WI38 (cell line): ENCODE results near the gene ADGRA1.
"Not testable (repeated sequence)": the region's sequence is repeated elsewhere in the genome, so short reads cannot be mapped to it uniquely, and the experiment has no call there.

ENCODE experiments used
- H3K4me3 ChIP-seq: 2 replicates; pipeline ENCODE4 v1.5.1; 2011; ENCODE audit warnings: low read depth, mild to moderate bottlenecking, control low read depth, low read length
- TF ChIP-seq, protein P1 (sequence below): IDR thresholded peaks from 2 replicates; pipeline ENCODE4 v1.5.1; 2012; ENCODE audit warnings: low read depth, mild to moderate bottlenecking, control low read depth, low read length

The ADGRA1 gene

DNA sequence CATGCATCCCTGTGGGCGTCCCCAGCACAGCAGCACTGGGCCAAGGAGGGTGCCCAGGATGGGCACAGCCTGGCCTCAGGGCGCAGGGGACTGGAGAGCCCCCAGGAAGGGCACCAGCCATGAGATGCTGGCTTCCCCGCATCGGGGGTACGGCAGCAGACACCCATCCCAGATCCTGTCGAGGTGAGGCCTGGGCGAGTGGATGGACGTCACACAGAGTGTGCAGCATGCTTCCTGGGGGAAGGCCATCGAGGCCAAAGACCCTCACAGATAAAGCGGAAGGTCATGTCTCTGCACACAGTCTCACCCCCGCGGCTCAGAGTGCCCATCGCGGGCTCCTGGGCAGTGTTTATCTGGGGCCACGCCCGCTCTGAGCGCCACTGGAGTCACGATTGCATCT lies 18.8 kb downstream of the ADGRA1 start:
- TF ChIP-seq, protein P1, sequence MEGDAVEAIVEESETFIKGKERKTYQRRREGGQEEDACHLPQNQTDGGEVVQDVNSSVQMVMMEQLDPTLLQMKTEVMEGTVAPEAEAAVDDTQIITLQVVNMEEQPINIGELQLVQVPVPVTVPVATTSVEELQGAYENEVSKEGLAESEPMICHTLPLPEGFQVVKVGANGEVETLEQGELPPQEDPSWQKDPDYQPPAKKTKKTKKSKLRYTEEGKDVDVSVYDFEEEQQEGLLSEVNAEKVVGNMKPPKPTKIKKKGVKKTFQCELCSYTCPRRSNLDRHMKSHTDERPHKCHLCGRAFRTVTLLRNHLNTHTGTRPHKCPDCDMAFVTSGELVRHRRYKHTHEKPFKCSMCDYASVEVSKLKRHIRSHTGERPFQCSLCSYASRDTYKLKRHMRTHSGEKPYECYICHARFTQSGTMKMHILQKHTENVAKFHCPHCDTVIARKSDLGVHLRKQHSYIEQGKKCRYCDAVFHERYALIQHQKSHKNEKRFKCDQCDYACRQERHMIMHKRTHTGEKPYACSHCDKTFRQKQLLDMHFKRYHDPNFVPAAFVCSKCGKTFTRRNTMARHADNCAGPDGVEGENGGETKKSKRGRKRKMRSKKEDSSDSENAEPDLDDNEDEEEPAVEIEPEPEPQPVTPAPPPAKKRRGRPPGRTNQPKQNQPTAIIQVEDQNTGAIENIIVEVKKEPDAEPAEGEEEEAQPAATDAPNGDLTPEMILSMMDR, result no peak
- no peak overlapping the region for H3K4me3 ChIP-seq

DNA sequence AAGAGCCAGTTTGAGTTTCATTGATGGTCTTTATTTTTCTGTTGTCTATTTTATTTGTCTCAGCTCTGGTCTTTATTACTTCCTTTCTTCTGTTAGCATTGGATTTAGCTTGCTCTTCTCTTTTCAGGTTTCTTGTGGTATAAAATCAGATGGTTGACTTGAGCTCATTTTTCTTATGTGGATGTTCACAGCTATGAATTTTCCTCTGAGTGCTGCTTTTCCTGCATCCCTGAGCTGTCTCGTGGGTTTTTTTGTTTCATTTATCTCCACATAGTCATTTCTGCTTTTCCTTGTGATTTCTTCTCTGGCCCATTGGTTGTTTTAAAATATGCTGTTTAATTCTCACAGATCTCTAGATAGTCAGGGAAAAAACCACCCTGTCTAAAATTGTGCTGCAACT lies 19.7 kb downstream of the ADGRA1 start:
- no peak overlapping the region for H3K4me3 ChIP-seq
- TF ChIP-seq, protein P1, result no peak

DNA sequence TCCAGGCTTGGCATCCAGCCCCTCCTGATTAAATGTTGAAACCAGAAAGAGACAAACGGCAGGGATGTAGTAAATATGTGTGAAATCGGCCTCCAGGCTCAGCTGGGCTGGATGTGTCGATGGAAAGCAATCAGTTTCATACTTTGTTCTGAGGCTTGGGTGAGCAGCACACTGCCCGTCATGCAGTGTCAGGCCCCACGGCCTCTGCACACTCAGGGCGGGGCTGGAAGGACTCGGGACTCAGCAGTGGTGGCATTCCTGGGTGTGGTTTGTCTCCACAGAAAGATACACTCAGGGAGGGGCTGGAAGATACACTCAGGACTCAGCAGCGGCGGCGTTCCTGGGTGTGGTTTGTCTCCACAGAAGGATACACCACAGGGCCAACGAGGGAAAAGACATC lies 22.0 kb downstream of the ADGRA1 start:
- no peak overlapping the region for H3K4me3 ChIP-seq

DNA sequence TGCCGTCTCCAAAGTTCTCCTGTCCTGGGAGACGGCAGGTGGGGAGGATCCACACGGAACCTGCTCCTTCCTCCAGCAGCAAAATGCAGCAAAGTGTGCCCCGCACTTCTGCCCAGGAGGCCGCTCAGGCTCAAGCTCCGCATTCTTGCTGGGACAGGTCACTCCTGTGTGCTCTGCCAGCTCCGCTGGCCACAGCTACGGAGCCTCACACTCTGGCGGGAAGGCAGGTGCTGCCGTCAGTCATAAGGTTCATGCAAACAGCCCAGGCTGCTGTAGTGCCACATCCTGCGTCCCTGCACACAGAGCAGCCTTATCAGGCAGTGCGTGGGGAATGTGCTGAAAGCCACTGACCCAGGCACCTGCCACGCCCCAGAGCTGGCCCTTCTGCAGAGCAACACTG lies 22.4 kb downstream of the ADGRA1 start:
- H3K4me3 ChIP-seq, result no peak overlapping the region
- TF ChIP-seq, protein P1, result no peak

More for the DNA sequence above, 22.0 kb downstream of the ADGRA1 start:
- TF ChIP-seq, protein P1, result no peak

DNA sequence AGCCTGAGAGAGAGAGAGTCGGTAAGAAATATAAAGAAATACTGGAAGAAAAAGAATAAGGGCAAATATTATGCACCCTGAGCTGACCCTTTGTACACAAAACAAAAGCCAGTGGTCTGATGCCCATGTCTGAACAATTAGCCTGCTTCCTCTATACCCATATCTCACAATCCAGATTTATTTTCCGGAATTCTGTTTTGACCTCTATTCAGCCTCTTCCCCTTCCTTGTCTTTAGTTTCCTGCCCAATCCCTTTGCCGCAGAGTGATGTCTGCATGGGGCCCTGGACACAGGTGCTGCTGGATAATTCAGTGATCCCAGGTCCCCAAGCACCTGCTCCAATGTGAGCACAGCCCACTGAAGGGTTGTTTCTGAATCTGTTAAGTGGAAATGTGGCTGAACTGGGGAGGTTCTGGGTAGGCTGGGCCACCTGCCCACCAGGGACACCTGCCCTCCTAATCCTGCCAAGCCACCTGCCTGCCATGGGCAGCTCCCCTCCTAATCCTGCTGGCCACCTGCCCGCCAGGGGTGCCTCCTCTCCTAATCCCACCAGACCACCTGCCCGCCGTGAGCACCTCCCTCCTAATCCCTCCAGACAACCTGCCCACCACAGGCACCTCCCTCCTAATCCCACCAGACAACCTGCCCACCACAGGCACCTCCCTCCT lies 23.0 kb downstream of the ADGRA1 start:
- TF ChIP-seq, protein P1, result no peak
- H3K4me3 ChIP-seq, result no peak overlapping the region

DNA sequence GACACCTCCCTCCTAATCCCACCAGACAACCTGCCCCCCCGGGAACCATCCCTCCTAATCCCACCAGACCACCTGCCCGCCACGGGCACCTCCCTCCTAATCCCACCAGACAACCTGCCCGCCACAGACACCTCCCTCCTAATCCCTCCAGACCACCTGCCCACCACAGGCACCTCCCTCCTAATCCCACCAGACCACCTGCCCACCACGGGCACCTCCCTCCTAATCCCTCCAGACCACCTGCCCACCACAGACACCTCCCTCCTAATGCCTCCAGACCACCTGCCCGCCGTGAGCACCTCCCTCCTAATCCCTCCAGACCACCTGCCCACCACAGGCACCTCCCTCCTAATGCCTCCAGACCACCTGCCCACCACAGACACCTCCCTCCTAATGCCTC lies 23.9 kb downstream of the ADGRA1 start:
- not testable (repeated sequence) for H3K4me3 ChIP-seq

DNA sequence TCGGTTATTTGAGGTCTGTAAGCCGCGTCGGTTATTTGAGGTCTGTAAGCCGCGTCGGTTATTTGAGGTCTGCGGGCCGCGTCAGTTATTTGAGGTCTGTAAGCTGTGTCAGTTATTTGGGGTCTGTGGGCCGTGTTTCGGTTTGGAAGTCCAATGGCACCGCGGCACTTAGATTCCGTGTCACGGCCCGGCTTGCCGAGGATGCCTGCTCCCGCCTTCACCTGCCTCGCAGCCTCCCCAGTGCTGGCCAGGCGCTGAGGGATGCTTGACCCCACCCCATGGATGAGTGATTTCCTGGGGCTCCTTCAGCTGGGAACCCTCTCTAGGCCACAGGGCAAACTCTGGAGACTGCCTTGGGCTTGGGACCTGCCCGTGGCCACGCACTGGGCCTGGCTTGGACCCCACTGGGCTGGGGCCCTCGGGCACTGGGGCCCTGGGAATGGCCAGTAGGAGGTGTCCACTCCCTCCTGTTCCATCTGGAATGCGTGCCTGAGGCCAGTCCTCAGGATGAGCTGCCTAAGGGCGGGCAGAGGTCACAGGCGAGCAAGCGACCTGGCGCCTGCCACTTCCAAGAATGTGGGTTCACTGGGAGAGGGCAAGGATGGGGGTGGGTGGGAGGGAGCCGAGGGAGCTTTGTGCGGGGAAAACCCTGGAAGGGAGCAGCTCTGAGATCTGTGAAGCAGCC lies 25.6 kb downstream of the ADGRA1 start:
- TF ChIP-seq, protein P1, result no peak
- H3K4me3 ChIP-seq, result no peak overlapping the region
